GM12865 (cell line): ENCODE measurements around the gene SEC61A2.
"Not testable (repeated sequence)": the region's sequence is repeated elsewhere in the genome, so short reads cannot be mapped to it uniquely, and the experiment has no call there.

ENCODE experiments used
- DNase-seq: peaks from one replicate; pipeline ENCODE4 v3.0.0; 2010; ENCODE audit warnings: low read depth
- H3K4me3 ChIP-seq: 2 replicates; pipeline ENCODE4 v1.5.1; 2011; ENCODE audit warnings: mild to moderate bottlenecking, low read depth, low read length, control low read depth
- TF ChIP-seq, protein P1 (sequence below): IDR thresholded peaks from 2 replicates; pipeline ENCODE4 v1.5.1; 2011; ENCODE audit warnings: low read length, control low read depth, low read depth, inconsistent platforms; ENCODE audit not compliant: insufficient read depth; ENCODE audit errors: missing control alignments

Gene SEC61A2

DNA sequence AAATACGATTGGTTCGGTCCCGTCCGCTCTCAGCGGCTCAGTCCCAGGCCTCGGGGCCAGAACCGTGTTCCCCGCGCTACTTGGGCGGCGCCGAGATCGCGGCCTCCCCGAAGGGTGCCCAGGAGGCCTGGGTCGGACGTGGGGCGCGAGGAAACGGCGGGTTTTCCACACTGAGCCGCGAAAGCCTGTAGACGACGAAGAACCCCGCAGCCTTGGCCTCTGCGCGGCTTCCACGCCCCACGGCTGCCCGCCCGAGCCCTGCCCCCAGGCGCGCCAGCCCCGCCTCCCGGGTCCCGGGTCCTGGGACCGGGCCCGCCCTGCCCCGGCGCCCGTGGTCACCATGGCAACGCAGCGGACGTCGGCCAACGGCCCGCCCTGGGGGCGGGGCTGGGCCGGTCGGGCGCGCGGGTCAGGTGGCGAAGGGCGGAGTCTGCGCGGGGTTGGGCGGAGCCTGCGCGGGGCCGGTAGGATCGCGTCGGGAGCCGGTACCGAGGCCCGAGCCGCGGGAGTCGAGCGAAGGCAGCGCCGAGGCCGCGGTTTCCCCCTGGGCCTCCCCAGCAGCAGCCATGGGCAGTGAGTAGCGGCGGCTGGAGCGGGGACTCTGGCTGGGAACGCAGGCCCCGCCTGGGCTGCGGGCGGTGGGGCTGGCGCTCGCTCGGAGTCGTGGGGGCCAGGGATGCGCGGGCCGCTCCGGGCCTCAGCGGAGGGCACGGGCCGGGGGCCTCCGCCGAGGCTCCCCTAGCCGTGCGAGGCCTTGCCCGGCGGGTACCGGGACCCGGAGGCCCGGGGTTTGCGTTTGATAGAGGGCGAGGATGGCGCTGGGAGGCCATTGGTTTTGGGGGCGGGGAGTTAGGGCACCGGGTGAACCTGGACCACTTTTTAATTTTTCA lies at the start of gene SEC61A2:
TSS of gene SEC61A2 (plus strand) at position 456 of the 890 bp plus-strand sequence. CDS start at position 567, 111 bp downstream.
- TF ChIP-seq, protein P1, sequence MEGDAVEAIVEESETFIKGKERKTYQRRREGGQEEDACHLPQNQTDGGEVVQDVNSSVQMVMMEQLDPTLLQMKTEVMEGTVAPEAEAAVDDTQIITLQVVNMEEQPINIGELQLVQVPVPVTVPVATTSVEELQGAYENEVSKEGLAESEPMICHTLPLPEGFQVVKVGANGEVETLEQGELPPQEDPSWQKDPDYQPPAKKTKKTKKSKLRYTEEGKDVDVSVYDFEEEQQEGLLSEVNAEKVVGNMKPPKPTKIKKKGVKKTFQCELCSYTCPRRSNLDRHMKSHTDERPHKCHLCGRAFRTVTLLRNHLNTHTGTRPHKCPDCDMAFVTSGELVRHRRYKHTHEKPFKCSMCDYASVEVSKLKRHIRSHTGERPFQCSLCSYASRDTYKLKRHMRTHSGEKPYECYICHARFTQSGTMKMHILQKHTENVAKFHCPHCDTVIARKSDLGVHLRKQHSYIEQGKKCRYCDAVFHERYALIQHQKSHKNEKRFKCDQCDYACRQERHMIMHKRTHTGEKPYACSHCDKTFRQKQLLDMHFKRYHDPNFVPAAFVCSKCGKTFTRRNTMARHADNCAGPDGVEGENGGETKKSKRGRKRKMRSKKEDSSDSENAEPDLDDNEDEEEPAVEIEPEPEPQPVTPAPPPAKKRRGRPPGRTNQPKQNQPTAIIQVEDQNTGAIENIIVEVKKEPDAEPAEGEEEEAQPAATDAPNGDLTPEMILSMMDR = no peak
- H3K4me3 ChIP-seq = peak within 1 kb of the TSS; percentile 83
- DNase-seq = peak; percentile 97

DNA sequence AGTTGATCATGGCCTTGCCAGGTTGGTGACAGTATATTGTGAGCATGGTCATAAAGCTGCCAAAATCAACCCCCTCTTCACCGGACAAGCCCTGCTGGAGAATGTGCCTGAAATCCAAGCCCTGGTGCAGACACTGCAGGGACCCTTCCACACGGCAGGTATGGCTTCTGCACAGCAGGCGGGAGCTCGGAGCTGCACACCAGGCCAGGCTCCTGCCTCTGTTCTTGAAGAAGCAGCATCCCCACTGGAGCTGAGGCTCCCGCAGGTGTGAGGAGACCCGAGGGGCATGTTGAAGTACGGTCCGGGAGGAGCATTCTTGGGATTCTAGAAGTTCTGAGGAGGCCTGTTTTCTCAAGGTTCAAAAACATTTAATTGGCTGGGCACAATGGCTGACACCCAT lies 48.0 kb upstream of the SEC61A2 start:
- no peak for DNase-seq
- no peak overlapping the region for H3K4me3 ChIP-seq
- TF ChIP-seq, protein P1 = no peak

DNA sequence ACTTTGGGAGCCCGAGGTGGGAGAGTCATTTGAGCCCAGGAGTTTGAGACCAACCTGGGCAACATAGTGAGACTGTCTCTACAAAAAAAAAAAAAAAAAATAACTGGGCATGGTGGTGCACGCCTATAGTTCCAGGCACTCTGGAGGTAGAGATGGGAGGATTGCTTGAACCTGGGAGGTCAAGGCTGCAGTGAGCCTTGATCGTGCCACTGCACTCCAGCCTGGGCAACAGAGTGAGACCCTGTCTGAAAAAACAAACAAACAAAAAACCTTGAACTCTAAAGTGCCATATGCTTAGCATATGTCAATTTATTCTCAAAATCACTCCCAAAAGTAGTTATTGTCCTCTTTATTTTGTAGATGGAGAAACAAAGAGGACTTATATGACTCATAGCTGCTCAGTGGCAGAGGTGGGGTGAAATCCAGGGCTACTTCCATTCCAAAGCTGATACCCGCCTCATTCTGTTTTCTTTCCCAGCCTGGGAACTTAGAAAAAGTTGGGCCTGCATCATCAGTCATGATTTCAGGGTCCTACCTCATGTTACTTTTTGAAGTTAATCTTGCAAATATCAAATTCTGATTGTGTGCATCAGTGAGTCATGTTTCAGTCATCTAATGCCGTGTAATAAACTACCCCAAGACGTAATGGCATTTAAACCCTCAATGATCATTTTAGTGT lies 47.5 kb upstream of the SEC61A2 start:
- TF ChIP-seq, protein P1 = no peak
- no peak for DNase-seq
- no peak overlapping the region for H3K4me3 ChIP-seq

DNA sequence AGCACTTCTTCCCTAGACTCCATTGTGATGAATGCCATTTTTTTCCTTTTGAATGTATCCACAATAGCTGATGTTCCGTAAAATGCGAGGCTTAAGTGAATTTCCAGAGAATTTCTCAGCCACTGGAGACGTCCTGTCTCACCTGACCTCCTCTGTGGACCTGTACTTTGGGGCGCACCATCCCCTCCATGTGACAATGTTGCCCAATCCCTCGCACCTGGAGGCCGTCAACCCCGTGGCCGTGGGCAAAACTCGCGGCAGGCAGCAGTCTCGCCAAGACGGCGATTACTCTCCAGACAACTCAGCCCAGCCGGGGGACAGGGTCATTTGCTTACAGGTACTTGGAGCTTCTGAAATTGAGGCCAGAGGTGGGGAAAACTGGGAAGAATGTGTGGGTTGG lies 40.6 kb upstream of the SEC61A2 start:
- TF ChIP-seq, protein P1 = no peak
- no peak for DNase-seq
- H3K4me3 ChIP-seq = no peak overlapping the region

- no peak for DNase-seq
- no peak overlapping the region for H3K4me3 ChIP-seq
- TF ChIP-seq, protein P1 = no peak
Measured at GRCh38 chr10:12091421-12091820, 38.1 kb upstream of the SEC61A2 start.

DNA sequence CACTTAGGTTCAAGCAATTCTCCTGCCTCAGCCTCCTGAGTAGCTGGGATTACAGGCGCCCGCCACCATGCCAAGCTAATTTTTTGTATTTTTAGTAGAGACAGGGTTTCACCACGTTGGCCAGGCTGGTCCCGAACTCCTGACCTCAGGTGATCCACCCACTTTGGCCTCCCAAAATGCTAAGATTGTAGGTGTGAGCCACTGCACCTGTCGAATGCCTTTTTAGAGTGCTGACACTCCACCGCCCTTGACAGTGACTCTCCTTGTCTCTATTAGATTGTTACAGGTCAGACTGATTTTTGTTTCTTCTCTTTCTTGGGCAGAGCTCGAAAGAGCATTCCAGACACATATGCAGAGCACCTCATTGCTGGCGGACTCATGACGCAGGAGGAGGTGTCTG lies 32.1 kb upstream of the SEC61A2 start:
- not testable (repeated sequence) for H3K4me3 ChIP-seq, DNase-seq

DNA sequence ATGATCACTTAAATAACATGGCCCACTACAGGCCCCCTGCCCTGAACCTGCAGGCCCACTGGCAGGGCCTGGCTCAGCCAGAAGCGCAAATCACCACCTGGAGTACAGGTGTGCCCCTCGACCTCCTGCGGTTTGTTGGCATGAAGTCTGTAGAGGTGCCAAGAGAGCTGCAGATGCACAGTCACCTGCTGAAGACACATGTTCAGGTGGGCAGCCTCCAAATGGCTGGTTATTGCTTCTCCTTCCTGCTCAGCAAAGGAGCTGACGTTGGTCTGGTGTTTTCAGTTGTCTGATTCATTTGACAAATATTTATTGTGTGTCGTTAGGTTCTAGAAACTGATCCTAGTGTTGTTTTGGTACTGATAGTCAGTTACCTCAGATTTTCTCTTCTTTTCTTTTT lies 31.7 kb upstream of the SEC61A2 start:
- TF ChIP-seq, protein P1 = no peak
- no peak for DNase-seq
- H3K4me3 ChIP-seq = no peak overlapping the region
